ENCODE results near the gene GSG1. TPM values are rescaled to one million over a fixed set of nuclear protein-coding genes. Genes with fewer than 3 reads are reported as not detected.

GSG1 gene
- polyA plus RNA-seq, 3 donors, result not detected

DNA sequence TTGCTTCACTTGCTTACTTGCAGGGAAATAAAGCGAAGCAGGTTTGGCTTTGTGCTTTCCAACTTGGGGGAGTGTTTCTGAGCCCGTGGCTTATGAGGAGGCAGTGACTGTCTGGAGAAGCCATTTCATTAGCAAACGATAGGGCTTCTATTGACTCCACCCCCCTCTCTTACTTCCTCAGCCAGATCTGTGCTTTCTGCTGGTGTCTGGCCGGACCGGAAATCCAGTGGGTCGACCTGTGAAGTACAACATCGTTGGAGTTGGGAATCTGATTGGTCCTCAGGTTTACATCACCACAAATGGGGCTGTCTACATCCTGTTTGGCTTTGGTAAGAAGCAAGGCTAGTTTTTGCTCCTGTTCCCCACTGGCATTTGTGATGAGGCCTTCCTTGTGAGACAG is 37.0 kb downstream of the GSG1 start:
- TF ChIP-seq, protein P1, sequence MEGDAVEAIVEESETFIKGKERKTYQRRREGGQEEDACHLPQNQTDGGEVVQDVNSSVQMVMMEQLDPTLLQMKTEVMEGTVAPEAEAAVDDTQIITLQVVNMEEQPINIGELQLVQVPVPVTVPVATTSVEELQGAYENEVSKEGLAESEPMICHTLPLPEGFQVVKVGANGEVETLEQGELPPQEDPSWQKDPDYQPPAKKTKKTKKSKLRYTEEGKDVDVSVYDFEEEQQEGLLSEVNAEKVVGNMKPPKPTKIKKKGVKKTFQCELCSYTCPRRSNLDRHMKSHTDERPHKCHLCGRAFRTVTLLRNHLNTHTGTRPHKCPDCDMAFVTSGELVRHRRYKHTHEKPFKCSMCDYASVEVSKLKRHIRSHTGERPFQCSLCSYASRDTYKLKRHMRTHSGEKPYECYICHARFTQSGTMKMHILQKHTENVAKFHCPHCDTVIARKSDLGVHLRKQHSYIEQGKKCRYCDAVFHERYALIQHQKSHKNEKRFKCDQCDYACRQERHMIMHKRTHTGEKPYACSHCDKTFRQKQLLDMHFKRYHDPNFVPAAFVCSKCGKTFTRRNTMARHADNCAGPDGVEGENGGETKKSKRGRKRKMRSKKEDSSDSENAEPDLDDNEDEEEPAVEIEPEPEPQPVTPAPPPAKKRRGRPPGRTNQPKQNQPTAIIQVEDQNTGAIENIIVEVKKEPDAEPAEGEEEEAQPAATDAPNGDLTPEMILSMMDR (IDR thresholded peaks at IDR 0.05), result no peak
- Mint-ChIP-seq H3K4me3 (no peak overlapping the region), H3K27ac (no peak overlapping the region), H3K9me3 (no peaks in the 10 kb centered on the region), H3K4me1 (no peaks in the 10 kb centered on the region), H3K36me3 (peaks cover 6 to 29% of the 10 kb centered on the region in 2 donors), H3K27me3 (ENCODE audit: low read depth in 3 of 3) (no peaks in the 10 kb centered on the region)
- no peak overlapping the region for H3K27ac ChIP-seq (ENCODE audit: low read depth in 1 of 2, low read length in 2 of 2)
- H3K9me3 ChIP-seq (replicated peaks in 1 of 2; ENCODE audit: control insufficient read depth in 1 of 2, insufficient read depth in 1 of 2, low read length in 2 of 2), result no peaks in the 10 kb centered on the region
- DNase-seq, result no peak
- intact Hi-C loops (cut with micrococcal nuclease), result no loop called here
- no peaks in the 10 kb centered on the region for H3K27me3 ChIP-seq (ENCODE audit: control insufficient read depth in 2 of 2, insufficient read depth in 2 of 2, low read length in 2 of 2)
- no peak overlapping the region for H2AFZ ChIP-seq (ENCODE audit: insufficient read depth, low read depth, low read length, poor library complexity, severe bottlenecking)
- H3K4me2 ChIP-seq (replicated peaks; ENCODE audit: extremely low read depth, low read length, poor library complexity, severe bottlenecking), result no peak overlapping the region
- H3K4me1 ChIP-seq (ENCODE audit: control insufficient read depth in 1 of 2, insufficient read depth in 2 of 2, low read length in 2 of 2), result no peaks in the 10 kb centered on the region
- H3K9ac ChIP-seq (ENCODE audit: insufficient read depth, low read length, poor library complexity, severe bottlenecking), result no peak overlapping the region
- H3K79me2 ChIP-seq (ENCODE audit: insufficient read depth, low read length), result no peaks in the 10 kb centered on the region
- H3K4me3 ChIP-seq (replicated peaks in 1 of 3; ENCODE audit: low read depth in 2 of 3, low read length in 3 of 3), result no peak overlapping the region
- peaks cover 0 to 2% of the 10 kb centered on the region in 2 donors for H3K36me3 ChIP-seq (replicated peaks in 1 of 2; ENCODE audit: control insufficient read depth in 1 of 2, insufficient read depth in 2 of 2, low read length in 2 of 2)
- 82% methylated on average over 4 of the region's 7 CpGs for WGBS (ENCODE audit: insufficient coverage)
- no peaks in the 10 kb centered on the region for H4K20me1 ChIP-seq (ENCODE audit: insufficient read depth, low read length)

DNA sequence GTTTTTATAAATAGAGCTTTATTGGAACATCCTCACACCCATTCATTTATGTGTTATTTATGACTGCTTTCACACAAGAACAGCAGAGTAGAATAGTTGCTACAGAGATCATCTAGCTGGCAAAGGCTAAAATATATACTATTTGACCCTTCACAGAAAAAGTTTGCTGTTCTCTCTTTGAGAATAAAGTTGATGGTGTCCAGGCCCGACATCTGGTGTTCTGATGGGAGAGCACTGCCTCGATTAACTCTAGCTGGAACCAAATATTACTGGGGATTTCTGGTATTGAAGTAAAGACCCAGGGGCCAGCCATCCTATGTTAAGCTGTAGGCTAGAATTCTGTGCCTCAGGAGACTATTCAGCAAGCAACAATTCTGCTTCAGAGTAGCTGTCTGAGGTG is 37.5 kb downstream of the GSG1 start:
- H3K4me3 Mint-ChIP-seq, result no peak overlapping the region
- H3K27me3 ChIP-seq (ENCODE audit: control insufficient read depth in 2 of 2, insufficient read depth in 2 of 2, low read length in 2 of 2), result no peaks in the 10 kb centered on the region
- H3K4me2 ChIP-seq (replicated peaks; ENCODE audit: extremely low read depth, low read length, poor library complexity, severe bottlenecking), result no peak overlapping the region
- H3K4me1 Mint-ChIP-seq, result peaks cover 2% of the 10 kb centered on the region
- TF ChIP-seq, protein P1 (IDR thresholded peaks at IDR 0.05), result no peak
- intact Hi-C loops (cut with micrococcal nuclease), result no loop called here
- H3K9ac ChIP-seq (ENCODE audit: insufficient read depth, low read length, poor library complexity, severe bottlenecking), result no peak overlapping the region
- DNase-seq, result no peak
- no peaks in the 10 kb centered on the region for H3K27me3 Mint-ChIP-seq (ENCODE audit: low read depth in 3 of 3)
- H3K9me3 Mint-ChIP-seq, result no peaks in the 10 kb centered on the region
- WGBS (ENCODE audit: insufficient coverage), result 94% methylated on average over 2 of the region's 2 CpGs
- no peak overlapping the region for H3K4me3 ChIP-seq (replicated peaks in 1 of 3; ENCODE audit: low read depth in 2 of 3, low read length in 3 of 3)
- H3K36me3 ChIP-seq (replicated peaks in 1 of 2; ENCODE audit: control insufficient read depth in 1 of 2, insufficient read depth in 2 of 2, low read length in 2 of 2), result peaks cover 0 to 2% of the 10 kb centered on the region in 2 donors
- no peaks in the 10 kb centered on the region for H3K79me2 ChIP-seq (ENCODE audit: insufficient read depth, low read length)
- H4K20me1 ChIP-seq (ENCODE audit: insufficient read depth, low read length), result no peaks in the 10 kb centered on the region
- H3K27ac Mint-ChIP-seq, result no peak overlapping the region
- no peaks in the 10 kb centered on the region for H3K4me1 ChIP-seq (ENCODE audit: control insufficient read depth in 1 of 2, insufficient read depth in 2 of 2, low read length in 2 of 2)
- no peak overlapping the region for H2AFZ ChIP-seq (ENCODE audit: insufficient read depth, low read depth, low read length, poor library complexity, severe bottlenecking)
- H3K9me3 ChIP-seq (replicated peaks in 1 of 2; ENCODE audit: control insufficient read depth in 1 of 2, insufficient read depth in 1 of 2, low read length in 2 of 2), result no peaks in the 10 kb centered on the region
- no peak overlapping the region for H3K27ac ChIP-seq (ENCODE audit: low read depth in 1 of 2, low read length in 2 of 2)
- peaks cover 5 to 28% of the 10 kb centered on the region in 2 donors for H3K36me3 Mint-ChIP-seq

All from CD14-positive monocyte (primary cell).